ENCODE results near the gene LRFN5. TPM values are rescaled to one million over a fixed set of nuclear protein-coding genes. Genes with fewer than 3 reads are reported as not detected.

The LRFN5 gene
- total and polyA plus RNA-seq, 2 experiments from 2014 or later, result 2.1 to 2.2 TPM

DNA sequence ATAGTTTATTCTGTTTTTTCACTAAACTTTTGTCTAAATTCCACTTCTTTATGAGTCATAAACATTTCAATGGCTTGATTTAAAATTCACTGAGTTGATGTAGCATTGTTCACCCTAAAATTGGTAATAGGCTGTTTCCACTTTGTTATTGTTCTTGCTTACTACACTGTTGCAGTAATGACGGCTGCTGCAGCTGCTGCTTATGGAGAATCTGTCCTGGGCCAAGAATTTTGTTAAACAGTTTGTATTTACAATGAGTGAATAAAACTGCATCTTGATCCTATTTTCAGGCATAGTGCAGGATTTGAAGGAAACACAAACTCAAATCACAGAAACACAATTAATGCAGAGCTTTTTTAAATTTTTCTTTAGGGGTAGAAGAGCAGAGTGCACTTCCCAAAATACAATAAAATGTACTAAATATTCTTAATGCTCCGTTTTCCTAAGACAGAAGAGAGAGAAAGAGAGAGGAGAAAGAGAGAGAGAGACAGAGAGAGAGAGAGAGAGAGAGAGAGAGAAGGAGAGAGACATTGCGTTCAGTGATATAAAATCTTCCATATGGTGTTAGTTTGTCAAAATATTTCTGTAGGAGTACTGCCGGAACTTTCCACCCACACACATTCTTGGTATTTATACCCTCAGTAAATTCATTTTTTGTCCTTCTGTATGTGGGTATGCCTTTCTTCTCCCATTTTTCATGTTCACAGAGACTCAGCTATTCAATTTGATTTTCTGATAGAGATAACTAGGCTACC is 266.4 kb downstream of the LRFN5 start:
- H3K36me3 ChIP-seq, result no peaks in the 10 kb centered on the region
- no peak overlapping the region for H3K27ac ChIP-seq
- H3K4me1 ChIP-seq (ENCODE audit: low read depth), result no peaks in the 10 kb centered on the region
- H3K27me3 ChIP-seq, result no peaks in the 10 kb centered on the region
- H3K4me3 ChIP-seq, result no peak overlapping the region
- TF ChIP-seq, protein P1, sequence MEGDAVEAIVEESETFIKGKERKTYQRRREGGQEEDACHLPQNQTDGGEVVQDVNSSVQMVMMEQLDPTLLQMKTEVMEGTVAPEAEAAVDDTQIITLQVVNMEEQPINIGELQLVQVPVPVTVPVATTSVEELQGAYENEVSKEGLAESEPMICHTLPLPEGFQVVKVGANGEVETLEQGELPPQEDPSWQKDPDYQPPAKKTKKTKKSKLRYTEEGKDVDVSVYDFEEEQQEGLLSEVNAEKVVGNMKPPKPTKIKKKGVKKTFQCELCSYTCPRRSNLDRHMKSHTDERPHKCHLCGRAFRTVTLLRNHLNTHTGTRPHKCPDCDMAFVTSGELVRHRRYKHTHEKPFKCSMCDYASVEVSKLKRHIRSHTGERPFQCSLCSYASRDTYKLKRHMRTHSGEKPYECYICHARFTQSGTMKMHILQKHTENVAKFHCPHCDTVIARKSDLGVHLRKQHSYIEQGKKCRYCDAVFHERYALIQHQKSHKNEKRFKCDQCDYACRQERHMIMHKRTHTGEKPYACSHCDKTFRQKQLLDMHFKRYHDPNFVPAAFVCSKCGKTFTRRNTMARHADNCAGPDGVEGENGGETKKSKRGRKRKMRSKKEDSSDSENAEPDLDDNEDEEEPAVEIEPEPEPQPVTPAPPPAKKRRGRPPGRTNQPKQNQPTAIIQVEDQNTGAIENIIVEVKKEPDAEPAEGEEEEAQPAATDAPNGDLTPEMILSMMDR (IDR thresholded peaks at IDR 0.05; ENCODE audit: low read depth, low read length), result no peak
- peak in 1 of 2 donors; percentile 65 for DNase-seq (ENCODE audit: low read depth in 1 of 2, low spot score in 1 of 2)
- no peaks in the 10 kb centered on the region for H3K9me3 ChIP-seq (ENCODE audit: low read depth)

- TF ChIP-seq, protein P1 (IDR thresholded peaks at IDR 0.05; ENCODE audit: low read depth, low read length), result no peak
- Histone ChIP-seq H3K36me3 (no peaks in the 10 kb centered on the region), H3K27me3 (no peaks in the 10 kb centered on the region), H3K27ac (no peak overlapping the region), H3K4me1 (ENCODE audit: low read depth) (no peaks in the 10 kb centered on the region), H3K9me3 (ENCODE audit: low read depth) (no peaks in the 10 kb centered on the region), H3K4me3 (no peak overlapping the region)
- DNase-seq (ENCODE audit: low read depth in 1 of 2, low spot score in 1 of 2), result peak in 1 of 2 donors; percentile 76
Measured at GRCh38 chr14:41873686-41874317, 267.1 kb downstream of the LRFN5 start.

GRCh38 chr14:41875116-41875515 is 268.4 kb downstream of the LRFN5 start:
- no peaks in the 10 kb centered on the region for H3K9me3 ChIP-seq (ENCODE audit: low read depth)
- H3K27ac ChIP-seq, result no peak overlapping the region
- no peaks in the 10 kb centered on the region for H3K4me1 ChIP-seq (ENCODE audit: low read depth)
- TF ChIP-seq, protein P1 (IDR thresholded peaks at IDR 0.05; ENCODE audit: low read depth, low read length), result no peak
- no peak overlapping the region for H3K4me3 ChIP-seq
- no peak for DNase-seq (ENCODE audit: low read depth in 1 of 2, low spot score in 1 of 2)
- H3K27me3 ChIP-seq, result no peaks in the 10 kb centered on the region
- no peaks in the 10 kb centered on the region for H3K36me3 ChIP-seq

- DNase-seq (ENCODE audit: low read depth in 1 of 2, low spot score in 1 of 2), result no peak
- H3K4me3 ChIP-seq, result no peak overlapping the region
- no peaks in the 10 kb centered on the region for H3K27me3 ChIP-seq
- TF ChIP-seq, protein P1 (IDR thresholded peaks at IDR 0.05; ENCODE audit: low read depth, low read length), result no peak
- no peaks in the 10 kb centered on the region for H3K9me3 ChIP-seq (ENCODE audit: low read depth)
- no peak overlapping the region for H3K27ac ChIP-seq
- H3K4me1 ChIP-seq (ENCODE audit: low read depth), result no peaks in the 10 kb centered on the region
- H3K36me3 ChIP-seq, result no peaks in the 10 kb centered on the region
Measured at GRCh38 chr14:41878321-41878720, 271.6 kb downstream of the LRFN5 start.

DNA sequence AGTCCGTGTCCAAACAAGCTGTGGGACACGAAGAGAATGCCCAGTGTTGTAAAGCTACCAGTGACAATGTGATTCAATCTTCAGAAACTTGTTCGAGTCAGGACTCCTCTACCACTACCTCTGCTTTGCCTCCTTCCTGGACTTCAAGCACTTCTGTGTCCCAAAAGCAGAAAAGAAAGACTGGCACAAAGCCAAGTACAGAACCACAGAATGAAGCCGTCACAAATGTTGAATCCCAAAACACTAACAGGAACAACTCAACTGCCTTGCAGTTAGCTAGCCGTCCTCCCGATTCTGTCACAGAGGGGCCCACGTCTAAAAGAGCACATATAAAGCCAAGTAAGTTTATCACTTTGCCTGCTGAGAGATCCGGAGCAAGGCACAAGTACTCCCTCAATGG is 284.9 kb downstream of the LRFN5 start:
- TF ChIP-seq, protein P1 (IDR thresholded peaks at IDR 0.05; ENCODE audit: low read depth, low read length), result no peak
- no peak overlapping the region for H3K4me3 ChIP-seq
- no peaks in the 10 kb centered on the region for H3K36me3 ChIP-seq
- no peaks in the 10 kb centered on the region for H3K4me1 ChIP-seq (ENCODE audit: low read depth)
- H3K9me3 ChIP-seq (ENCODE audit: low read depth), result no peaks in the 10 kb centered on the region
- no peaks in the 10 kb centered on the region for H3K27me3 ChIP-seq
- DNase-seq (ENCODE audit: low read depth in 1 of 2, low spot score in 1 of 2), result peak in 1 of 2 donors; percentile 7
- no peak overlapping the region for H3K27ac ChIP-seq

Data from cardiac muscle cell (in vitro differentiated cells and primary cell).